Measurements from ENCODE around the gene UNC93A.

GRCh38 chr6:167295495-167296292 is 4.6 kb downstream of the UNC93A start:
- TF ChIP-seq ELF4 (IDR thresholded peaks at IDR 0.05) (no peak), HDGF (IDR thresholded peaks at IDR 0.05; ENCODE audit: borderline replicate concordance) (no peak), FOXM1 (IDR thresholded peaks at IDR 0.05; ENCODE audit: borderline replicate concordance) (no peak), FOXA1 (IDR thresholded peaks at IDR 0.05) (no peak), SP1 (IDR thresholded peaks at IDR 0.05) (no peak), TARDBP (IDR thresholded peaks at IDR 0.05) (no peak), ZNF384 (IDR thresholded peaks at IDR 0.05) (no peak), ARNT (IDR thresholded peaks at IDR 0.05) (no peak)

All from HEK293T (cell line).